Left colon (tissue), 2 donors: ENCODE measurements around the gene LIPF. TPM values are rescaled to one million over a fixed set of nuclear protein-coding genes. Genes with fewer than 3 reads are reported as not detected.
A peak's percentile ranks its signal among the peaks of the same experiment; 100 is the strongest.
"Not testable (repeated sequence)": the region's sequence is repeated elsewhere in the genome, so short reads cannot be mapped to it uniquely, and the experiment has no call there.

ENCODE experiments used
- ATAC-seq: fragments of 200-7000 bp; cut with Tn5 transposase; one replicate; pipeline ENCODE4 v1.9.1; 2020; ENCODE audit warnings: mild to moderate bottlenecking, moderate library complexity
- DNase-seq, 2 donors: peaks; one replicate each; pipeline ENCODE4 v3.0.0-alpha.2; 2020
- intact Hi-C, 2 donors: fragments of 100-400 bp; cut with DNase I in 1 of 2; cut with micrococcal nuclease in 1 of 2; formaldehyde crosslinking; loops; one replicate each; pipeline versions ENCODE4 v1.11.2 to v1.14.0; 2022; cut with DNase I, micrococcal nuclease
- long read RNA-seq: library from polyadenylated mRNA; unstranded; transcript quantifications from one replicate; pipeline ENCODE4 v2.0.0, GENCODE V29; 2021
- total RNA-seq, 2 donors: library from RNA; stranded (reverse); fragmentation: NEBNext Ultra II Directional; extraction: Animal tissue kit (Norgen Biotek cat#: 25700); gene quantifications; one replicate each; pipeline ENCODE4 v1.2.1, GENCODE V29; 2021
- donor health status: DM: no; HTN: no; CAD: no.
- donor health status: DM: yes; HTN: yes; CAD: no.

The LIPF gene, protein sequence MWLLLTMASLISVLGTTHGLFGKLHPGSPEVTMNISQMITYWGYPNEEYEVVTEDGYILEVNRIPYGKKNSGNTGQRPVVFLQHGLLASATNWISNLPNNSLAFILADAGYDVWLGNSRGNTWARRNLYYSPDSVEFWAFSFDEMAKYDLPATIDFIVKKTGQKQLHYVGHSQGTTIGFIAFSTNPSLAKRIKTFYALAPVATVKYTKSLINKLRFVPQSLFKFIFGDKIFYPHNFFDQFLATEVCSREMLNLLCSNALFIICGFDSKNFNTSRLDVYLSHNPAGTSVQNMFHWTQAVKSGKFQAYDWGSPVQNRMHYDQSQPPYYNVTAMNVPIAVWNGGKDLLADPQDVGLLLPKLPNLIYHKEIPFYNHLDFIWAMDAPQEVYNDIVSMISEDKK
- total RNA-seq, result not detected
- long read RNA-seq, result 0 reads

DNA sequence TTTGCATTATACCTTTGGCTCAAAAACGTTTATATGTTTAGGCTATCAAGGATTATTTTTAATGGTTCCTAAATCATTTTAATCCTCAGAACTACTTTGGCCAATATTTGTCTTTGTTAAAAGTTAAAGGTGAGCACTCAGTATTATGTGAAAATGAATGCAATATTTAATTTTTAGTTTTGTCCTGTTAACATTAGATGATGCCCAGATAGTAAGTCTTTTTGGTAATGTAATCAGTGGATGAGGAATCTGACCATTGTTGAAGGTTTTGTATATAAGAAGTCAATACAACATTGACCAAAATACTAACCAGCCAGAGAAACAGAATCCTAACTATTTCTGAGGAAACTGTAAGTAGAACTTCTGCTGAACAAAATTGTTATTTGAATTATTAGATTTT, at the start of gene LIPF:
LIPF (plus strand) TSS at position 301 of the 400 bp plus-strand sequence. CDS start 2,856 bp downstream, outside the sequence.
- ATAC-seq (no peak), DNase-seq (no peak)
- intact Hi-C loops, result no loop called here

DNA sequence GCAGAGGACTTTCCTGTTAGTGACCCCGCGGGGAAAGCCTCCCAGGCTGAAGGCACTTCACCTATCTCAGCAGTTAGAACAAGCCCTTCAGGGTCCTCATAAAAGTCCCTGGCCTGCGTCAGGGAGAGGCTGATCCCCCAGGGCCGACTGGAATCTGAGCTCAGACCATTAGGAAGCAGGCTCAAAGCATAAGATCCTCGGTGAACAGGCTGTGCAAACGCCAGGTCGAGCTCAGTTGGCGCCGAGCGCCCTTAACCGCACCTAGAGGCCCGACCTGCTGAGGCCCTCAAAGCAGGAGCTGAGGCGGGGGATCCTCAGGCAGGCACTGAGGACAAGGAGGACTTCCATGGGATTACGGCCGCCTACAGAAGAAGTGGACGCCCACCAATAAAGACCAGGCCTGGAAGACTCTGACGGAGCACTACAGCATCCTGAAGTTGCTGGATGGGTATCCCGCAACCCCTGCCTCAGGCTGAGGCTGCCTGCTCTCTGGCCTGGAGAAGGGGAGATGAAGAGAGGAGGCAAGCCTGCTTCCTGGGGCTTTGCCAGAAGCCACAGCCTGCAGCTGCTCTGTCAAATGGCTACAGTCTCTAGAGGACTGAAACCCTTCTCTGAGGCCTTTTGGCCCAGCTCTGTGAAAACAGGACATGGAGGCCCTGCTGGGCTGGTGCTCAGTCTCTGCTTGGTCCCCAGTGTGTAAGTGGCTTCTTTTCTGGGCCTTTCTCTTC, 47.8 kb upstream of the LIPF start:
- ATAC-seq (no peak), DNase-seq (no peak)
- intact Hi-C loops, result no loop called here

DNA sequence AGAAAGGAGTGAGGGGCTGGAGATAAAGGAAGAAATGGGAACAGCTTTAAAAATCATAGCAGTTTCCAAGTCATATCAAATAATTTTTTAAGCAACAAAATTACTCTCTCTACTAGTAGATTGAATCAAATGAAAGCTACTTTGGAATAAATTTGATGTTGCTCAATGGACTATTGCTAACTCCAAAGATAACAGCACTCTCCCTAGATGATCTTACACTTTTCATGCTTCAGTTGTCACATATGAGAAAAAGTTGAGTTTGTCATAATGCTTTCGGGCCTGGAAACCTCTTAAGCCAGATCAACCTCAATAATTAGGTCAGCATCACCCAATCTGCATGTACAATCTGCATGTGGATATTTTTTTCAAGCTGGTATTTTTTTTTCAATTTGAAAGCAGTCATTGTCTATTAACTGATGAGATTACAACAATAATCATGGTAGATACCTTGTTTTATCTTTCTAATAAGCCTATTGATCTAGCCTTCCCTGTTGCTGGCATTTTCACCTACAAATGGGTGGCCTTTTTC, 46.4 kb upstream of the LIPF start:
- intact Hi-C loops, result no loop called here
- ATAC-seq, result no peak
- DNase-seq, result no peak

DNA sequence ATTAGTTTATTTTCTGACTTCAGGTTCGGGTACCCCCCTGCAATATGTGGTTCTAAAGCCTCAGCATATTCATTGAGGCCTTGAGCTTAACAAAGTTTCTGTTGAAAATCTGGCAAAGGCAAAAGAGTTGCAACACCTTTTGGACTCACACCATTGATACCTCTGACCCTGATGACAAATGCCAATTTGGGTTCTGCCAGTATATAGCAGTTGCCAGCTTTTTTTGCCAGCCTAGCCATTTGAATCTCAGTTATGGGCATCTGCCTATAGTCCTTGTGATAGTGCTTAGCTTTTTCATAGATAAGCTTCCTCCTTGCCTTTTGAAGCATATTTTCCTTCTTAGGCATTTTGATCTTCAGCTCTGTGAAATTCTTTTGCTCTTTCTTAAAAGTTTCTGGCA, 45.7 kb upstream of the LIPF start:
- intact Hi-C loops, result no loop called here
- DNase-seq (no peak), ATAC-seq (no peak)

DNA sequence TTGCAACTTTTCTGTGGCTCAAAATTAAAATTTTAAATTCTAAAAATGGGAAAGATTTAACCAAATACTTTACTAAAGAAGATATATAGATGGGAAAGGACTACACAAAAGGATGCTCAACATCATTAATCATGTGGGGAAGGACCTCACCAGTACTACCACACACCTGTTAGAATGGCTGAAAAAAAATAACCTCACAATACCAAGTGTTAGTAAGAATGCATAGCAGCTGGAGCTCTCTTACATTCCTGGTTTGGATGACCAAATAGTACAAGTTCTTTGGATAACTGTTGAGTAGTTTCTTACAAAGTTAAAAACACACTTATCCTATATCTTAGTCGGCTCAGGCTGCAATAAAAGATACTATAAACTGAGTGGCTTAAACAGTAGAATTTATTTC, 43.8 kb upstream of the LIPF start:
- DNase-seq (no peak), ATAC-seq (no peak)
- intact Hi-C loops, result no loop called here

DNA sequence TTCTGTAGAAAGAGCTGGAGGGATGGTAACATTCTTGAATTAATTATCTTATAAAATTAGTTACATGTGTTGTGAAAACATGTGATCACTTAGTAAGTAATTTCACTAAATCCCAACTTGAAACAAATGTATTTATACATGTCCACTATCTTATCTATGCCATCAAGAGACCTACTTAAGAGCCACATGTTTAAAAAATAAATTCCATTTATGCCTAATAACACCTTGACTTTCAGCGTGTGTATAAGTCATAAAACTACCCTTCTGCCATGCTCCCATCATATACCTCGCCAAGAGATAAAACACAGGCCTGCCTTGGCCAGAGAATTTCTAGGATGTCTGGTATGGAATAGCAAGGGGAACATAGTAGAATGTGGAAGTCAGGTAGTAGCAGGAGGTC, 40.4 kb upstream of the LIPF start:
- no peak for DNase-seq
- intact Hi-C loops, result no loop called here
- no peak for ATAC-seq

DNA sequence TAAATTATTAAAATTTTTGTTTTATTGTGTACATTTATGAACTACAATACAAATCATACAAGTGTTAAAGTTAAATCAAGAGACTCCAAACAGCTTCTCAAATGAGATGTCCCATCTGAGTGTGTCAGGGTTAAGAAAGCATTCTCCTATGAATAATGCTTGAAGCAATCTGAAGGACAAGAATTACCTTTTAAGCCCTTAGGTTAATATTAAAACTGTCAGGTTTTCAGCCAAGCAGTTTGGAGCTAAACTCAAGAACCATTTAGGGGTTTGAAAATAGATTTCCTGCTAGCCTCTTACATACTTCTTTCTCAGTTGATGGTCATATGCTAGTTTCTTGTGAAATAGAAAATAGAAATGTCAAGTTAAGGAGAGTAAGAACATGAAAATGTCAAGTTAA, 39.4 kb upstream of the LIPF start:
- ATAC-seq (no peak), DNase-seq (no peak)
- intact Hi-C loops, result no loop called here

DNA sequence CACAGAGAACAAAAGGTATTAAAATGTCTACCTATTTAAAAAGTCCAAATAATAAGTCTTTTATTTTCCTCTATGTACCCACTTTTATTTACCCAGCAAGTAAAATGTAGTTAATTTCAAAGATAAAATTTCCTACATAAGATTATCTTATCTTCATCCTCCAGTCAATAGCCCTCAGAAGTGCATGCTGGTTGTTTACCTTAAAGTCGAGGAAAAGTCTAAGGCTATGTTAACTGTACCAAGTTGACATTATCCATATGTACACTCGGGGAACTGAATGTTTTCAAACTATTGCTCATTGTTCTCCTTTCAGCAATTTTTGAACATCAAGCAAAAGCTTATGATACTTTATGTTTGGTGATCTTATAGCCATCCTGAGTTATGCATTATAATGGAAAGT, 24.1 kb upstream of the LIPF start:
- no peak for DNase-seq
- no peak for ATAC-seq
- intact Hi-C loops, result no loop called here

DNA sequence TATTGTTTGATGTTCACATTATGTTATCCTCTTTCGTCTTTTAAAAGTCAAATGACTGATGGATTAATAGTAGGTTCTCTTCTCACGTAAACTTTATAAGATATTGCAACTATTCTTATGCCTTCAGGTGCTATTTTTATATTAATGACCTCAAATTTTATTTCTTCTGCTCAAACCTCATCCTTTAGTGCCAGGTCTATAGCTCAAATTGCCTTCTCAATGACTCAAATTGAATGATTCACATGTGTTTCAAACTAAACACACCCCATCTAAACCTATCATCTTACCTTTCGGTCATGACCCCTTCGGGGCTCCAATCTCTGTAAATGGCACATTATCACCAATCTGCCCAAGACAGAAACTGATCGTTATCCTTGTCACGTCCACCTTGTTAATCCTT, 22.0 kb upstream of the LIPF start:
- no peak for DNase-seq
- intact Hi-C loops, result no loop called here
- ATAC-seq, result no peak

DNA sequence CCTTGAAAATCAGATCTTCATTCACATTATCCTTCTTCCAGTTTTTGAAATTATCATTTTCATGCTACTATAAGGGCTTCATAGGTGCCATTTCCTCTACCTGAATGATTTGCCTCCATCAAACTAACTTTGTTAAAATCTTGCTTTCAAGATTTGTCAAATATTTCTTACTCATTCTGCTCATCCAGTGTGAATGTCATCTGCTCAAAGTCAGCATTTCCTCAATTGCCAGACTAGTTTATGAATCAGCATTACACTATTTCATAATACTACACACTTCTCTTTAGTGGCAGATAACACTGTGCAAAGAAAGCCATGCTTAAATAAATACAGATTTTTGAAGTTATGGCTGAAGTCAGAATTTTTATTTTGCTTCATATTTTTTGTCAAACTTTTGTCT, 21.3 kb upstream of the LIPF start:
- intact Hi-C loops, result no loop called here
- DNase-seq (no peak), ATAC-seq (no peak)

DNA sequence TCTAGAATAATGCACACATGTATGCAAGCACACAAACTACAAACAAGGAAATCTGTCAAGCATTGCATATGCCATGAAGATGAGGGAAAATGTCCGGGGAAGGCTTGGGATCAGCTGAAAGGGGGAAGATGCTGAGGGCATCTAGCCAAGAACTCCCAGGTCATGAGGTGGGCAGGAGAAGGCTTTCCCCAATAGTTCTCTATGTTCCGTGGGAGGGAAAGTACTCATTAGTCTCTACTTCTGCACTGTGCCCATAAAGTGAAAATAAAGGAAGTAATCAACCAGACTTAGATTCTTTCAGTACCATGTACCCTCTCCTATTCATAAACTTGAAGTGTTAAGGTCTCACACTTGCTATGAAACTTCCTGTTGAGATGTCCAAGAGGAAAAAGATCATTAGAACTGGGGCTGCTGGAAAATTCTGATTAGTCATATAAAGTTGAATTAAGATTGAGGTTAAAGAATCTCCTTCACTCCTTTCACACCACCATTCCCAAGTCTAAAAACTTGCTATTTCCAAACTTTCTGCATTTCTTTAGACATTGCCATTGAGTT, 17.1 kb upstream of the LIPF start:
- intact Hi-C loops, result no loop called here
- DNase-seq (no peak), ATAC-seq (no peak)

DNA sequence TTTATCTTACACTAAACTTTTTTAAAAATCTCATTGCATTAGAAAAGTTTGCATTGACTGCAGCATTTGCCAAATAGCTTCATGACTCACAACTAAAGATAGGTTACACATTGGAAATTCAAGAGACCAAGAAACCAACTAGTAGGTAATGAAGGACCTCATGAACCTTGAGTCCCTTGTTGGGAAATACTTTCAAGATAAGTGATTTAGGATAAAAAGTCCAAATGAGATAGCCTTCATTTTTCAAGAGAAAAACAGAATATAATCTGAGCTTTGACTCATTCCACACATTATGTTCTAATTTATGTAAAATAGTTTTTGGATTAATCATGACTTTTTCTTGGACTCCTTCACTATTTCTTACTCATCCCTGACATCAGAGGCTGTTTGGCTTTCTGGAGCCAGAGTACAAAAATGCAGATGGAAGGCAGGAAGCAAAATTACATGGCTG, 13.1 kb upstream of the LIPF start:
- ATAC-seq (no peak), DNase-seq (no peak)
- intact Hi-C loops, result no loop called here

DNA sequence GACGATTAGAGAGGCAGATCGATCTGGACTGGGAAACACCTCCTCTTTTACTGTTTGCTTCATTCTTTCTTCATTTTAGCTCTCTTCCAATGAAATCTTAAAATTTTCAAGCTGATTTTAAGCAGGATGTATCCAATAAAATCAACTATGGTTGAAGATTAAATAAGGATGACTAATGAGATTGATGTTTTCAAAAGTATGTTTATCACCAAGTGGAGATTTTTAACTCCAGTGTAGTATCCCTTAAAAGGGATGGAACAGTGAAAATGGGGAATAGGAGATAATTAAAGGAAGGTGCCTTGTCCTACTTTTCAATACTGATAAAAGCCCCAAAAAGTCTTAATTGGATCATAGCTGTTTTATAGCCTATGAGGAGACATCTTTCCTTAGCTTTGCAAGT, 11.6 kb upstream of the LIPF start:
- DNase-seq, result no peak
- intact Hi-C loops, result no loop called here
- ATAC-seq, result no peak

DNA sequence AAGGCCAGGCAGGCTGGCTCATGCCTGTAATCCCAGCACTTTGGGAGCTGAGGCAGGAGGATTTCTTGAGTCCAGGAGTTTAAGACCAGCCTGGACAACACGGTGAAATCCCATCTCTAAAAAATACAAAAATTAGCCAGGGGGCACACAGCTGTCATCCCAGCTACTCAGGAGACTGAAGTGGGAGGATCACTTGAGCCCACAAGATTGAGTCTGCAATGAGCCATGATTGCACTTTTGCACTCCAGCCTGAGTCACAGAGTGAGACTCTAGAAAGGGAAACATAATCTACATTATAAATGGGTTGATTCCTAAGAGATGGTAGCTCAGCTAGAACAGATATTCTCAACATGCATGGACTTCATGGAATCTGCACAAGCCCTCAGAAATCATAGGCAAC, 6.3 kb upstream of the LIPF start:
- ATAC-seq, result no peak
- no peak for DNase-seq
- intact Hi-C loops, result no loop called here

DNA sequence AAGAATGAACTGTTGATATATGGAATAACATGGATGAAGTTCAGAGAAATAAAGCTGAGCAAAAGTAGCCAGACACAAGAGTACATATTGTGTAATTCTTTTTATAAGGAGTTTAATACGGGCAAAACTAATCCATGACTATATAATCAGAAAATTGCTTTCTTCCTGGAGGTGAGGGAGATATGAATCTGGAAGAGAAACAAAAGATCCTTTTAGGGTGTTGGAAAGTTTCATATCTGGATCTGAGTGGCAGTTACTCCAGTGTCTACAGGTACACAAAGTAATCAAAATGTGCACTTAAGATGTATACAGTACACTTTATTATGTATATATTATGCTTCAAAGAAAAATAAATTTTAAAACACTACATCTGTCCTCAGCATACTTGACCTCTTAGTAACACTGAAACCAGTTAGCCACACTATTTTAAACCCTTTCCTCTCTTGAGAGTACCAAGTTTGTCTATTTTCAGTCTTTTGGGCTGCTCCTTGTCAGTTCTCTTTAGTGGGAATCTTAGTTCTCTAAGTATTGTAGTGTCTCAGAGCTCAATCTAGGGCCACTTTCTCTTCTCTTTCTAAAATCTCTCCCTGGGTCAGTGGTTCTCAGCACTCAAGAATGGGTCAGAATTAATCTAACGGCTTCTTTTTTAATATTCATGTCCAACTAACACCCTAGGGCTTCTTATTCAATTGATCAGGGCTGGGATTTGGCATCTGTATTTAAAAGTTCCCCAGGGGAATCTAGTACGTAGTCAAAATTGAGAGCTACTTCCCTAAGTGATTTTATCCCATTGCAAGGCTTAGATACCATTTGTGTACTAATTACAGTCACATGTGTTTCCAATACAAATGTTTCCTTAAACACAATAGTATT, 4.3 kb upstream of the LIPF start:
- peak; percentile 85 for ATAC-seq
- DNase-seq, result no peak
- intact Hi-C loops, result no loop called here

DNA sequence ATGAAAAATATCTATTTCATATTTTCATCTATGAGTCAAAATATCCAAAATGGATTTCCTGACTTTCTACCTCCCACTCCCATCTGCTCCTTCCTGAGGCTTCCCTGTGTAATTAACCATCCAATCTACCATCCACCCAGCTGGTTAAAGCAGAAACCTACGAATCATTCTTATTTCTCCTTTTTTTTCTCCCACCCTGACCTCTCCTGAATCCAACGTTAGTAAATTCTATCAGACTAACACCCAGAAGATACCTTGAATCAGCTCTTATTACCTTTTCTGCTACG, 3.7 kb upstream of the LIPF start:
- DNase-seq (no peak), ATAC-seq (no peak)
- intact Hi-C loops, result no loop called here

DNA sequence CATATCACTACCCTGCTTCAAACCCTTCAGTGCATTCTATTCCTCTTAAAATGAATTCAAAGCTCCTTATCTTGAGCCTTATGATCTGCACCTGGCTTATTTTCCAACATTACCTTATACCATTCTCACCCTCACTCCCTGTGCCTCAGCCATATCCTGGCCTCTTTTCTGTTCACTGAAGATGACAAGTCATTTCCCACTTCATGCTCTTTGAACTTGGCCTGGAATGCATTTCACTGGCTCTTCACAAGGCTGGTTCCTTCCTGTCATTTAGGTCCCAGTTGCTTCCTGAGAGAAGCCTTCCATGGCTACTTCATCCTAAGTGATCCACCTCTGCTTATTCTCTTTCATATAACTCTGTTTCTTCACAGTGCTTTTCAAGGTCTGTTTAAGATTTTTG, 3.2 kb upstream of the LIPF start:
- ATAC-seq (peak; percentile 33), DNase-seq (no peak)
- intact Hi-C loops, result no loop called here

DNA sequence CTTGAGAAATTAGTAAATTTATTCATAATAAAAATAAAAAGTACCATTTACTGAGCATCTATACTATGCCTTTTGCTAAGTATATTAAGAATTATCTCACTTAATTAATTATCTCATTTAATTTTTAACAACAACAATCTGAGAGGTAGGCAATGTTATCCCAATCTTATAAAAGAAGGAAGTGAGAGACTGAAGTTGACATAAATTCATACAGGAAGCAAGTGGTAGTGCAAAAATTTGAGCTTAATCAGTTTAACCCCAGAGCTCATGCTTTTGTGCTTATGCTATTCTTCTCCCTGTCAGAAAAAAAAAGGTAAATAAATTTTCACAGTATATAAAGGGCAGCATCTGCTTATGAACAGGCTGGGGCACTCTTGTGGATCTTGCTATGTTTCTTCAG, 2.7 kb upstream of the LIPF start:
- DNase-seq, result no peak
- intact Hi-C loops, result no loop called here
- no peak for ATAC-seq

DNA sequence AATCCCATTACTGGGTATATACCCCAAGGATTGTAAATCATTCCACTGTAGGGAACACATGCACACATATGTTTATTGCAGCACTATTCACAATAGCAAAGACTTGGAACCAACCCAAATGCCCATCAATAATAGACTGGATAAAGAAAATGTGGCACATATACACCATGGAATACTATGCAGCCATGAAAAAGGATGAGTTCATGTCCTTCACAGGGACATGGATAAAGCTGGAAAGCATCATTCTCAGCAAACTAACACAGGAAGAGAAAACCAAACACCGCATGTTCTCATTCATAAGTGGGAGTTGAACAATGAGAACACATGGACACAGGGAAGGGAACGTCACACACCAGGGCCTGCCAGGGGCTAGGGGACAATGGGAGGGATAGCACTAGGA, 1.1 kb upstream of the LIPF start:
- DNase-seq, ATAC-seq, intact Hi-C loops: not testable (repeated sequence)
